GM18870 (cell line): ENCODE data around the gene TMEM273.

Experiments
- ATAC-seq: cut with Tn5 transposase; IDR thresholded peaks from one replicate; pipeline ENCODE4 v1.9.1; 2021; ENCODE audit warnings: moderate library complexity; ENCODE audit not compliant: unreplicated experiment

Gene TMEM273

DNA sequence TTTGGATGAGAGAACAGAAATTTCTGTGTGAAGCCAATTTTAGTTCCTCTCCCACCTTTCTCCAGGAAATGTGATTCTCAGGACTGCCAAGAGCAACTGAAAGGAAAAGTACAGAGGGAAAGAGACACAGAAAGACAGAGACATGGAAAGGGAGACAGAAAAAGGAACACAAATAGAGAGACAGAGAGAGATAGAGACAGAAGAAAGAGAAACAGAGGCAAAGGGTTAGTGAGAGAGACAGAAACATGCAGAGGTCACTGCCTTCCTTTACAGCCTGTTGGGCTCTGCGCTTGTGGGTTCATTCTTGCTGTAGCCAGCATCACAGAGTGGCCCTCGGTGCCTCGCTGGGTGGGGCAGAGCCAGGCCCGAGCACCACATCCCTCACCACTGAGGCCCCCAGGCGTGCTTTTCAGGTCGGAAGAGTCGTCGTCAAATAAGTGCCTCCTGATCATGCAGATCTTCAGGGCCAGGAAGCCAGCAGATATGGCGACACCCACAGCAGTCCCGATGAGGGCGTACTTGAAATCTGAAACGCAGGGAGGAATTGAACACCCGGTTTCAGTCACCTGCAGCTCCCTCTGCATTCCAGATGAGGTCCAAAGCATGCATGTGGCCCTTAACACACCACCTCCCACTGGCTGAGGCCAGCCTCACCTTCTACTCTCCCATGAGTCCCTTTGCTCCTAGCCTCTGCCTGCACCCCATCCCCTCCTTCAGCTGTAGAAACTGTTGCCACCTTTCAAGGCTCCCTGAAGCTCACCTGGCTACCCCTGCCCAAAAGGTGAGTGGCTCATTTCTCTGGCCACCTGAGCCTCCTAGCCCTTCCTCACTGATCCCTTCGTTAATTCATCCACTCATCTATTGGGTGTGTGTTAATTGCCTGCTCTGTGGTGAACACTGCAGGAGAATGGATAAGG lies 21.4 kb downstream of the TMEM273 start:
- no peak for ATAC-seq

DNA sequence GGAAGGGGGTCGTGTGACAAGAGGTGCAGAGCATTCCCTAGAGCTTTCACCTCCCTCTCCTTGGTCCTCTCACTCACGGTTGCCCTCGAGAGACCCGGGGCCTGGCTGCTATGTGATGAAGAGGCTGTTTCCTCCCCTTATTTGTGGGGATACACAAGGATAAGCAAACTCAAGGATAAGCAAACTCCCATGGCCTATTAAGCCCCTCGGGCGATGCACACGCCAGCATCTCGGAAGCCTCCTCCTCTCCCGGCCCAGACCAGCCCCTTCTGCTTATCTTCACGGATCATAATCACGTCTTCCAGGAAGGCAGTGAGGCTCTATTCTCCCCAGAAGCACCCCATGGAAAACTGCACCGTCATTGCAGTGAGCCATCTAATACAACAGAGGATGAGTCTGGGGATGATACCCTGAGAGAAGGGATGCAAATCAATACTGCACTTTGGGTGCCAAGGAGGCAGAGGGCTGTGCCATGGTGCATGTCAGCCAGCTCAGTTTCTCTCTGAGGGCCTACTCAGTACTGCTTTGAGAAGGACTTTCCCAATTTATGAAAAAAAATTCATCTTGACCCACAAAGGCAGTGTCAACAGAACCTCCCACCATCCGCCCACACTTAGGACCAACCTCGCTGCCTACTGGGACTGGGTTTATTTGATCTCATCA lies 22.2 kb downstream of the TMEM273 start:
- ATAC-seq: no peak

DNA sequence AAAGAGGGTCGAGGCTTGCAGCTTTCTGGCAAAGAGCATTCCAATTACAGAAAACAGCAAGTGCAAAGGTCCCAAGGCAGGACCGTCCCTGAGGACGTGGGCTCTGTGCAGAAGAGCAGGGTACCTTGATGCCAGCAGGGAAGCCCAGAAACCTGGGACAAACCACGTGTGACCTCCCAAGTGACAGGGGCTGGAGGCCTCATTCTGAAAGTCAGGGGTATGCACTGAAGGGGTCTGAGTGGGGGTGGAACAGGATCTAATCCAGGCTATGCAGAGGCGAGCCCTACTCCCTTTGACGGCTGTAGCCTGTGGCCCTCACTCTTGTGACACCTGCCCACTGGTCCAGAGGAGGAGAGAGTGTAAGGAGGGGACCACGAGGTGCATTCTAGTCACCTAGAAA lies 22.9 kb downstream of the TMEM273 start:
- no peak for ATAC-seq

DNA sequence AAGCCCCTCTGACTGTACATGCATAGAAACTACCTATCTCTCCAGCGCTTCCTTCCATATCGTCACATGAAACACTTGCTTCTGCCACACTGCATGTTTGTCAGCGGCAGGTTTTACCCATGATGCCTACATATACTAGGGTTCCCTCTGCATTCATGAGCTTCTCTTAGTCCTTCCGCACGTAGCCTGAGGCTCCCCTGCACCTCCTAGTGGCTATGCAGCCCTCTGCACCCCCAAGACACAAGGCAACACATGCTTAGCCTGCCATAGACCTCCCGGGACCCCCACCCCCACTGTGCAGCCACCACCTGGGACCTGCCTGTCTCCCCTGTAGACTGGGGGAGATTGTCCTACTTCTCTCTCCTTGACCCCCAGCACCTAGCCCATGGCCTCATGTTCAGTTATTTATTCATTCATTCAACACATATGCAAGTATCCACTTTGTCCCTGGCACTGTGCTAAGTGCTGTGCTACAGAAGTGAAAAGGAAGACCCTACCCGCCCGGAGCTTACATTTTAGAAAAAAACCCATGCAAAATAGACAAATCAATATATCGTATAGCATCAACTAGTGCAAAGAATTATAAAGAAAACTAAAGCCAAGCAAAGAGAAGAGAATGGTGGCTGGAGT lies 23.5 kb downstream of the TMEM273 start:
- peak; percentile 78 for ATAC-seq

DNA sequence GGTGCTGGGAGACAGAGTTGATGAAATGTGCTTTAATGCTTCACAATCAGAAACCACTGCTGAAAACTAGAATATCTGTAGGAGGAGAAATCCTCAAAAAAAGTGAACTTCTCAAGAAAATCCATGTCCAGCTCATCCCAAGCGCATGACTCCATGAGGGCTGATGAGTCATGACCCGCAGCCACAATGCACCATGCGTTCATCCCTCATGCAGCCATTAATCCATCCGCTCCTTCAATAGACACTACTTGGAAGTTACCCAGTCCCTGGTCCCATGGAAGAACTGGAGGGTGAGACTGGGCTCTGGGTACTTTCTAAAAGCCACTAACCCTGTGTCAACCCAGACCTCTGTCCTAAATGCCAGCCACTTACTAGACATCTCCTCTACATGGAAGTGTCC lies 24.4 kb downstream of the TMEM273 start:
- no peak for ATAC-seq

DNA sequence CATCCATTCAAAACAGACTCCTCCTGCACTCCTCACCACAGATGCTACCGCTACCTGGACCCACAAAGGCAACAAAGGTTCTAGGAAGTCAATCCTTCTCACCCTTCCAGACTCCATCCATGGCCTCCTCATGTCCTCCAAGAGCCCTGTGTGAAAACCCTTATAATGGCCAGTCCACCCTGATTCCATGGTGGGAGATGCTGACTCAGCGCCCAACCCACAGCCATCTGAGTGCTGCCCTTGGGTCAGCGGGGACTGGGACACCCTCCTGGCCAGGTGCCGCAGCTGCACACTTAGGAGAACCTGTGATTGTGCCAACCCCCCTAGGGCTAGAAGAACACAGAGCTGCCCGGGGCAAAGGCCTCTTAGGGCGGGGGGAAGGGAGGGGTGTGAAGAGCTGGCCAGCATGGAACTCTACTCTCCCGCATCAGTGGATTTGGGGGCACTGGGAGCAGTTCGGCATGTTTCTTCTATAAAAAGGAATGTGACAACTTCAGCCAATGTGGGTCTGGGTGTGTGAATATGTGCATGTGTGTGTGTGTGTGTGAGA lies 25.4 kb downstream of the TMEM273 start:
- ATAC-seq: no peak

DNA sequence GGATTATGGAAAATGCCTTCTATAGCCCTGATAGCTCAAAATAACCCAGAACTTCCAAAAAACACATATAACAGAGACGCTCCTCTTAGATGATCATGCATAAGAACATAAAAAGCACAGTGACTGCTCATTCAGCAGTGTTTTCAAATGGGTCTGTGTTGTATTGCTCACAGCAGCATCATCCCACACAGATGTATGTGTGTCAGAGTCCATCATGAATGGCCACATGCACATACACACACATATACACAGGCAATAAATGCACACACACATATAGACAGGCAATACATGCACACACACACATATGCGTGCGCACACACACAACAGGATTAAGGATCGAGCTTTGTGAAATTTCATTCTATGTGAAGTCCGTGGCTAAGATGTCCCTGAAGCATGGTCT lies 26.1 kb downstream of the TMEM273 start:
- no peak for ATAC-seq

DNA sequence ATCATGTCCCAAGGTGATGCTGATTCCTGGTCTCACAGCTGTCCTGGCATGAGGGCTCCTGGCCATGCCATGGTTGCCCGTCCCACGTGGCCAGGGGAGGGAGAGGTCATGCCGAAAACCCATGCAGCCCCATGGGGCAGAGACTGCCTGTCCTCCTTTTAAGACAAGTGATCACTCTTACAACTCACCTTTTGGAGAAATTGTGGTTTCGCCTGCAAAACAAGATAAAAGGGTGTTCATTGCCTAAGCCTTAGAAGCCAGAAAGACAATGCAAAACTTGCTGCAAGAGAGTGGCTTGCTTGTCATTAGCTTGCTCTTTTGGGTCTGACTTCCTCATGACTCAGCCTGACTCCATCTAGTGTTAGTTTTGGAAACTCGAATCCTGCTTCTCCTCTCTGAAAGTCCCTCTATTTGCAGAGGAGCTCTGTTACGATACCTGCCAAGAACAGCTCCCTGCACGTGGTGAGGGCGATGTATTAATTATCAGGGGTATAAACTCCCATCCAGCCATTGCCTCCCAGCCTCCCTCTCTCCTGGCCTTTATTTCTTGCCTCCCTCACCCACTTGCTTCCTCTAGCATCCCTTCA lies 26.7 kb downstream of the TMEM273 start:
- ATAC-seq: no peak

DNA sequence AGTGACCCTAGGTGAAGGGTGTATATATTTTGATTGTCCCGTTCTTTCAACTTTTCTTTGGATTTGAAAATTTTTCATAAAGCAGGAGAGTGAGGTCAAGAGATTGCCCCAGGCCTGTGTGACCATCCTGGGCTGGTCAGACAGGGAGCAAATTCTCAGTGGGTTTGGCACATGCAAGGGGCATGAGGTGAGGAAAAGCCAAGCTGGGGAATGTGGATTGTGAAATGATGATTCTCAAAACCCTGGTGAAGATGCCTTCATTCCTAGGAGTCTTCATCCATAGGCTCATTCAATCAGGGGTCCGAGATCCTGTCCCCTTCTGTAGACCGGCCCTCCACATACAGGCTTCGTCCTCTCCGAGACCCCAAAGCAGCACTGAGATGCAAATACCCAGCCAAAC lies 27.4 kb downstream of the TMEM273 start:
- no peak for ATAC-seq

DNA sequence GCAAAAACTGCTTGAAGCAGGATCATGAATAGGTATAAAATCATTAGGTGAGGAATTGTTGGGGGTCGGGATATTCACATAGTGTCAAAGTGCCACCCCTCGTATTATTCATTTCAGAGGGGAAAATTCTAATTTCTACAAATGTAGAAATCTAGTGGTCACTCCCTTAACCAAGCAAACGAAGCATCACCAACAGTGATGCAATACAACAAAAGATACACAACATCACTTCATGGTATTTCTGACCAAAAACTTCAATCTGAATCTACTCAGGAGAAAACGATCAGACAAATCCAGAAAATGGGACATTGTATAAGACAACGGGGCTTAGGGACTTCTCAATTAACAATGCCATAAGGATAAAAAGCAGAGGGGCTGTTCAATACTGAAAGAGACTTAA lies 28.1 kb downstream of the TMEM273 start:
- no peak for ATAC-seq

DNA sequence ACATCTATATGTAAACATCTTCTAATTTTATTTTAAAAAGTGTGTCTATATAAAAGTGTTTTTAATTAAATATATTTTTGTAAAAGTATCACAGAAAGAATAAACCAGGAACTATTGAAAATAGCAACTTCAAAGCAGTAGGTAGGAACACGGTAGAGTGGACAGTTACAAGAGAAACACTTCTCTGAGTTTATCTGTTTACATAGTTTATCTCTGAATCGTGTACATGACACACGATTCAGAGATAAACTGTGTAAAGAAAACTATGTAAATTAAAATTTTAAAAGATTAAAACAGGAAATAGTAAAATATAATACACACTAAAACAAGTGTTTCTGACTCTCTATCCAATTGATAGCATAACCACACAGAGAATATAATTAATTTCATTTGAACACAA lies 29.3 kb downstream of the TMEM273 start:
- ATAC-seq: no peak

DNA sequence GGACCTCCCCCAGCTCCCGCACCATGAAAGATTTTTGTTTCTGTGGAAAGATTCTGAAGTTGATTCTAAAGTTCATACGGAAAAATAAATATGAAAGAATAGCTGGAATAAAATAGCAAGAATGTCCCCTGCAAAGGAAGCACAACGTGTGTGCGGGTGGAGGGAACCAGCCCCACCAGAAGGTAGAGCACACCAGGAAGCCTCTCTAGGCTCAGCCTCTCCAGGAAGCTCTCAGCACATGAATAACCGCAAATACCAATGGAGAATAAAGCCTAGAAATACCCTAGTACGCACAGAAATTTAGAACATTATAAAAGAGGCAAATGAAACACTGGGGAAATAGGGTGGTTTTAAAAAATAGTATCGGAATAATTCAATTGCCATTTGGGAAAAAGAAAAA lies 29.8 kb downstream of the TMEM273 start:
- ATAC-seq: no peak

DNA sequence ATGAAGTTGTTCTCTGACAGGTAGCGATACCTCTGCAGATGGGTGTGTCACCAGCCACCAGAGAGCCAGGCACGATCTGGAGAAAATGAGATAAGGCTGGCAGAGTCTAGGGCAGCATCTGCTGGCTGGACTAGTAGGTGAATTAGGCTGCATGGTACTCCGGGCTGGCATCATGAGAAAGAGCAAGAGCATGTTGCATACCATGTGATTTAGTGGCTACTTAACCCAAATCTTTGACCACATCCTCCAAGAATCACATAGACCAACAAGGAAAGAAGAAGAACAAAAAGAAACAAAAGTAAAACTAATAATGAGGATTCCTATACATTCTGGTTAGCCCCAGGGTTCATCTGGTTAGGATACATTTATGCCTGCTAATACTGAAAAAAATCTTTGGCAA lies 31.0 kb downstream of the TMEM273 start:
- ATAC-seq: no peak

DNA sequence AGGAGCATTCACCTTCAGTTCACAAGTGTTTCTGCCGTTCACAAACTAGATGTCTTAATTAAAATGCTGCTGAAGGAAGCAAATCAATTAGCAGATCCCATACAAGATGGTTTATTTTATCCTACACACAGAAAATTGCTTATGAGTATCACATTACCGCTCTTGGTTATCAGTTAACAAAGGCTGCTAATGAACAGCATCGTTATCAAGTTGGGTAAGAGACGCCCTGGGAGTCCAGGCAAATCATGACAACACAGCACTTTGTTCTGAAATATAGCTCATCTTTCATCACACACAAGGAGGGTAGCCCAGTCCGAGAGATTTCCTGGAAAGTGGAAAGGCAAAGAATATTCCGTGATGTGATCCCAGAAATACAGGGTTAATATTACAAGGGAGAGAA lies 33.5 kb downstream of the TMEM273 start:
- ATAC-seq: no peak

DNA sequence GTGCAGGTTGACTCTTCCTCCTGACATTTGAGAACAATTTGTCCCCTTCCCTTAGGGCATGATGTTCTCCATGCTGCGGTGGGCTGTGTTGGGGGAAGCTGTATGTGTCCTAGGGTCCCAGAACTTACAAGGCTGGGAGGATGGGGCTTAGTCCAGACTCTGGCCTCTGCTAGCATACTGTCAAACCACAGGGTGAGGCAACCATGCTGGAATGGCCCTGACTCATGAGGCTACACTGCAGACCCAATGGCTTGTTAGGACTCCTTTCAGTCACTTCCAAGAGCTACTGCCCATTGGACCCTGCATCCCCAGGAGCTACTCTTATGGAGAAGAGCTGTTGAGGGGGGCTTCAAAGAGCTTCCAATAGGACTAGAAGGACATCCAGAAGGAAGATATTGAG lies 34.2 kb downstream of the TMEM273 start:
- no peak for ATAC-seq

DNA sequence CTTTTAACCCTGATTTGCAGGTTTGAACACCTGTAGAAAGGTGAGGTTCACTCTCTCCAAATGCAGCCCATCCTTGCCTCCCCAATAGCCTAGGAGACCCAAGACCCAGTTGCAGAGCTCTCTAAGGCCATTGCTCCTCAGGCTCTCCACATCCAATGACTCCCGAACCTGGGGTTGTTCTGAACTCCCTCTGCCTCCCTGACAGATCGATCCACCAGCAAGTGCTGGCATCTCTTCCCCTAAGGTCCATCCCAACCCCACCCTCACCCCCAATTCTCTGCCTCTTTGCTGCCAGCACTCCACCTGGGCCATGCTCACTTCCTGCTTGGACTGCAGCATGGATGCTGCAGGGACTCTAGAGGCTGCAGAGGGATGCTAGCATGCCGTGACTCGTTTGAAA lies 35.1 kb downstream of the TMEM273 start:
- ATAC-seq: no peak

DNA sequence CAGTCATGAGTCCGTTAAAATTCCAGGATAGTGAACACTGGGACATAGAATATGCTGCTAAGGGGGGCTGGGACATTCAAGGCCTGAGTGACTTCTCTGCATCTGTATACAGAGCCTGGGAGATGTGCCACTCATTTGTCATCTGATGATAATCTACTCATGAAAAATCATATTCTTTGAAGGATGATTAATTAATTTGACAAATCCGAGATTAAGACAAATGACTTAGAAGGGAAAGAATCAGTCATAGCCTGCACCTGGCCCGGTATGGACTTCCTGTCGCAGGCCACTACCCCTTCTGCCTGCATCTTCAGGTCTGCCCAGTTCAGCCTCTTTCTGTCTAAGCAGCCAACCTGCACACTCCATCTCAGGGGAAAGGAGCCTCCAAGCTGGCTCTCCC lies 35.5 kb downstream of the TMEM273 start:
- ATAC-seq: no peak

DNA sequence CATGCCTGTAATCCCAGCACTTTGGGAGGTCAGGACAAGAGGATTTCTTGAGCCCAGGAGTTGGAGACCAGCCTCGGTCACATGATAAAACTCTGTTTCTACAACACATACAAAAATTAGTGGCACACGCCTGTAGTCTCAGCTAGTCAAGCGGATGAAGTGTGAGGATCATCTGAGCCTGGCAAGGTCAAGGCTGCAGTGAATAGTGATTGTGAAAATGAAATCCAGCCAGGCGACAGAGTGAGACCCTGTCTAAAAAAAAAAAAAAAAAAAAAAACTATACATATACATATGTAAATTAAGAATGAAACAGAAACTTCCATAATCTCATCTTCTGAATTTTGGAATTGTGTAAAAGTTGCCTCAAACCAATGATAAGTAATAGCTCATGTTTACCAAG lies 36.2 kb downstream of the TMEM273 start:
- ATAC-seq: no peak

DNA sequence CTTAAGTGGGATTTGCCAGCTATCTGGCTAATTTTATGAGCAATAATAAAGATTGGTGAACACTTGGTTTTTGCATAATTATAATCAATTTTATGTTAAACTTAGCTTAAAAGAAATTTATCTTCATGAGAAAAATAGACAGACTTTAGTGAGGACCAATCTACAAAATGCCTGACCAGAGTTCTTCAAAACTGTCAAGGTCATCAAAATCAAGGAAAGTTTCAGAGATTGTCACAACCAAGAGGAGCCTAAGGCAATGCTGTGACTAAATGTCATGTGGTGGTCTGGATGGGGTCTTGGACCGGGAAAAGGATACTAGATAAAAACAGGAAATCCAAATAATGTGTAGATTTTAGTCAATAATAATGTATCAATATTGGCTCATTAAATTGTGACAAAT lies 36.7 kb downstream of the TMEM273 start:
- ATAC-seq: no peak

DNA sequence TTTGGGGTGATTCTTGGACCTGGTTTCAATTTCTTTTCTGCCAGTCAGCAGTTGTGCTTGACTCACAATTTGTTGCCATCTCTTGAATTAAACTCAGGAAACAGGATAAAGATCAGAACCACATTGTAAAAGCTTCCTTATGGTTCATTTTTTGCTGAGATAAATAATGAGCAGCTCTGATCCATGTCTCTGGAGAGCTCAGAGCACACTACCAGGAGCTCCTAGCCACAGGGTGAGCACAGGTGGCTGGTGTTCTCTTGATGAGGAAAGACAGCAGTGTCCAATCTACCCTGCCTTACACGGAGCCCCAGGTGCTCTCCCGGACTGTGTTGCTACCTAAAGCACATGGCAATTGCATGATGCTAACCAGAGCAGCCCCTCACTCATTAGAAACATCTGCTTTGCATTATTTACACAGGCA lies 37.2 kb downstream of the TMEM273 start:
- no peak for ATAC-seq

DNA sequence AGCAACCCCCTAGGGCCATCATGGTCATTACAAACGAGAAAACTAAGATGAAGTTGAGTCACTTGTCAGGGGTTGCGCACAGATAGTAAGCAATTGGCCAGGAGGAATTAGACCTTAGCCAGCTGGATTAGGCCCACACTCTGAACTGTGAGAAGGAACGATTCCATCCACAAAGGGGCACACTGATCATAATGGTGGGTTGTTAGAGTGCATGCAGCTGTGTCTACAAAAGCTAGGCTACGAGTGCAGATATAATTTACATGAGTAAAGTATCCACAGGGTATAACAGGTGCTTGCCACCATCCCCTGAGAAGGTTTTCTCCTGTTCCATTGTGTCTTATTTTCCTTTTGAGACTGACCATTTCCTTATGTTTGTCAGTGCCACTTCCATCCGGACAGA lies 37.8 kb downstream of the TMEM273 start:
- ATAC-seq: no peak
